ENCODE measurements around the gene SLC6A18. TPM values are rescaled to one million over a fixed set of nuclear protein-coding genes. Genes with fewer than 3 reads are reported as not detected.

SLC6A18 gene
- total RNA-seq, 1 donor from 2014 or later, result not detected

GRCh38 chr5:1230551-1230950 lies 5.4 kb downstream of the SLC6A18 start:
- intact Hi-C loops (cut with micrococcal nuclease), result no loop called here

- intact Hi-C loops (cut with micrococcal nuclease), result no loop called here
Observed at GRCh38 chr5:1231354-1231905, 6.2 kb downstream of the SLC6A18 start.

- intact Hi-C loops (cut with micrococcal nuclease), result no loop called here
Observed at GRCh38 chr5:1232780-1233179, 7.6 kb downstream of the SLC6A18 start.

- intact Hi-C loops (cut with micrococcal nuclease), result no loop called here
Observed at GRCh38 chr5:1235379-1235778, 10.2 kb downstream of the SLC6A18 start.

DNA sequence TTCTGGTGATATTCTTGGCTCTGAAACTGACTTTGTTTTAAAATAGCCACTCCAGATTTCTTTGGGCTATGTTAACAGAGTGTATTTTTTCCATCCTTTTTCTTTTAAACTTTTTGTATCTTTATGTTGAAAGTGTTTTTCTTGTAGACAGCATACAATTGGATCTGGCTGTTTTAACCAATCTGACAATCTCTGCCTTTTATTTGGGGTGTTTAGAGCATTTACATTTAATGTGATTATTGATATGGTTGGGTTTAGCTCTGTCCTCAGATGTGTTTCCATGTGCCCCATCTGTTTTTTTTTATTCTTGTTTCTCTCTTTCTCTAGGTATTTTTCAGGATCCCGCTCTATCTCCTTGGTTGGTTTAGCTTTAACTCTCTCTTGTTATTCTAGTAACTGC lies 10.7 kb downstream of the SLC6A18 start:
- intact Hi-C loops (cut with micrococcal nuclease), result no loop called here

- intact Hi-C loops (cut with micrococcal nuclease), result no loop called here
Observed at GRCh38 chr5:1239505-1240251, 14.5 kb downstream of the SLC6A18 start.

GRCh38 chr5:1240496-1241260 lies 15.5 kb downstream of the SLC6A18 start:
- intact Hi-C loops (cut with micrococcal nuclease), result no loop called here

GRCh38 chr5:1241509-1242080 lies 16.4 kb downstream of the SLC6A18 start:
- intact Hi-C loops (cut with micrococcal nuclease), result no loop called here

GRCh38 chr5:1242733-1243486 lies 17.7 kb downstream of the SLC6A18 start:
- intact Hi-C loops (cut with micrococcal nuclease), result no loop called here

DNA sequence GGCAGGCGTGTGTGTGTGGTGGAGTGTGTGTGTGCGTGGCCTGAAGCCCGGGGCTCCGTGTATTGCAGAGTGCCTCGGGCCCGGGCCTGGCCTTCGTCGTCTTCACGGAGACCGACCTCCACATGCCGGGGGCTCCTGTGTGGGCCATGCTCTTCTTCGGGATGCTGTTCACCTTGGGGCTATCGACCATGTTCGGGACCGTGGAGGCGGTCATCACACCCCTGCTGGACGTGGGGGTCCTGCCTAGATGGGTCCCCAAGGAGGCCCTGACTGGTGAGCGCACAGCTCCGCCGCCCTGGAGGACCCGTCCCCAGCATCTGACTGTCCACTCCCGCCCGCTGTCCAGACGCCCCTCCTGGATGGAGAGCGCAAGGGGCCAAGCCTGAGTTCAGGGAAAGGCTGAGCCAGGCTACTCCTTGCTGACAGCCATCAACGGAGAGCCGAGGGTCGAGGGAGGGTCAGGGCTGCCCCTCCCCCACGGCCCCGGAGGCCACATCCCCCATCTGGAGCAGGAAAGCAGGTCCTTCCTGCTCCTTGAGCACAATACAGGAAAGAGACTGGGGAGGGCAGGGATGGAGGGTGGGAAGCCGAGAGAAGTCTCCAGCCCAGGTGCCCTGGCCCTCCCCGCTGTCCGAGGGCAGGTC lies 18.4 kb downstream of the SLC6A18 start:
- intact Hi-C loops (cut with micrococcal nuclease), result no loop called here

DNA sequence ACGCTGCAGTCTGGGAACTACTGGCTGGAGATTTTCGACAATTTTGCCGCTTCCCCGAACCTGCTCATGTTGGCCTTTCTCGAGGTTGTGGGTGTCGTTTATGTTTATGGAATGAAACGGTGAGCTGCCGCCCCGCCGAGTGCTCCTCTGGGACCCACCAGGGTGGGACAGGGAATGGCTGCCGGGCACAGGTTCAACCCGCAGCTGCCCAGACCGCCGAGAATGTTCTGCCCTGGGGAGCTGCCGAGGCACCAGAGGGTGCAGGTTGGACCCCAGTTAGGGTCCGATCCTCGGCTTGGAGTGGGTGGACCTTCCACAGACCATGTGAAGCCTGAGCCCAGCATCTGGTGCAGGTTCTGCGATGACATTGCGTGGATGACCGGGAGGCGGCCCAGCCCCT lies 19.1 kb downstream of the SLC6A18 start:
- intact Hi-C loops (cut with micrococcal nuclease), result no loop called here

GRCh38 chr5:1244976-1245375 lies 19.8 kb downstream of the SLC6A18 start:
- intact Hi-C loops (cut with micrococcal nuclease), result no loop called here

- intact Hi-C loops (cut with micrococcal nuclease), result no loop called here
Observed at GRCh38 chr5:1245905-1246576, 20.9 kb downstream of the SLC6A18 start.

DNA sequence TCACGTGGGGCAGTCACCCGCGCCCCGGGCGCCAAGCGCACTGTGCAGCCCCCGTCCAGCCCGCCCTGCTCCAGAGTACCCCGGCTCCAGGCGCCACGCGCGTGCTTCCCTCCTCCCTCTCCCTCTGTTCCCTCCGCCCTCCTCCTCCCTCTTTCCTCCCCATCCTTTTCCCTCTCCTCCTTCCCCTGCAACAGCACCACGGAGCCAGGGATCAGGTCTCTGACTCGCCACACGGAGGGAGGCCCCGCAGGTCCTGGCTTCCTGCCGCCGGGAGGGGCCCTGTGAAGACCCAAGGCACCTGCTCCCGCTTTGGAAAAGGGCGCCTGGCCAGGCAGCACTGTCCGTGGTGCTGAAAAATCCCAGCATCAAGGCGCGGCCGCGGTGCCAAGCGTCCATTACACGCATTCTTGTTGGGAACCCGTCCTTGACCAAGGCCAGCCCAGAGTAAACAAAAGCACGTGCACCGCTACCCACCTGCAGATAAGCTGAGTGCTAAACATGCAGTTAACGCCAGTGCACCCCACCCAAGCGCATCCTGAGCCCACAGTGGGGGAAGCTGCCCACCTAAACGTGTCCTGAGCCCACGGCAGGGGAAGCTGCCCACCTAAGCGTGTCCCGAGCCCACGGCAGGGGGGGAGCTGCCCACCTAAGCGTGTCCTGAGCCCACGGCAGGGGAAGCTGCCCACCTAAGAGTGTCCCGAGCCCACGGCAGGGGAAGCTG lies 21.7 kb downstream of the SLC6A18 start:
- intact Hi-C loops (cut with micrococcal nuclease), result no loop called here

- intact Hi-C loops (cut with micrococcal nuclease), result no loop called here
Observed at GRCh38 chr5:1247811-1248210, 22.6 kb downstream of the SLC6A18 start.

GRCh38 chr5:1249366-1250280 lies 24.4 kb downstream of the SLC6A18 start:
- intact Hi-C loops (cut with micrococcal nuclease), result loop anchor here (10.0 kb wide), 1 partner anchor 65 kb away; no protein-coding TSS in a partner anchor

DNA sequence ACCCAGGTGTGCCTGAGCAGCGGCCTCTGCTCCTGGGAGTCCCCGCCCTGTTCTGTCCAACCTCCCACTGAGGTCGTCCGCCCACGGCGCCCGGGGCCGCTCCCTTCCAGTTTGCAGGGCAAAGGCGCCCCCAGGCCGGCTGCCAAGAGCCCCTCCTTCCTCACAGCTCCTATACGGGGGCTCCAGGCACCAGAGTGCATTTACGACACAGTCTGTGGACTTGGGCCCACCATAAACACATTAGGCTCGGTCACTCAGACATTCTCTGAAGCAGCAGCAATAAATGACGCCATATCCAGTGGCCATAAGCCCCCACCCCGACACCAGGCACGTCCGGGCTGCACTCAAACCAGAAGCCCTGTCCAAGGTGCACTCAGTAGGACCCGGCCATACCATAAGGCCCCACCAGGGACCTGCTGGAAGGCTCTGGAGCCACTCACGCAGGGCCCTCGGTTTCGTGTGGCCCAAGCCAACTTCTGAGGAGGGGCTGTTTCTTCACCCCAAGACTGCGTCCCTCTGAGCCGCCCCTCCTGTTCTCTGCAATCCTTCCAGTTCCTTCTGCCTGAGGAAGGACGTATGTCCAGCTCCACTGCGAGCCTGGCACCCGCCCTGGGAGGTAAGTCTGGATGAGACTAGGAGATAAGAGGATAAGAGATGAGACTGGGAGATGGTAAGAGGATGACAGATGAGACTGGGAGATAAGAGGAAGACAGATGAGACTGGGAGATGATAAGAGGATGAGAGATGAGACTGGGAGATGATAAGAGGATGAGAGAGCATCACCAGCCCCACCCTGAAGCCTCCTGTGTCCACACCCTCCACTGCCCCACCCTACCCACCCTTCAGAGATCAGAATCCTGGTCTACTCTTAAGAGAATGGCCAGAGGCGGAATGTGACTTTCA lies 26.7 kb downstream of the SLC6A18 start:
- intact Hi-C loops (cut with micrococcal nuclease), result loop anchor here (10.0 kb wide), 1 partner anchor 63 kb away; no protein-coding TSS in a partner anchor
